MM.1S (cell line): ENCODE measurements around the gene KCNIP4.

ENCODE experiments used
- DNase-seq: peaks from one replicate; pipeline ENCODE4 v3.0.0-alpha.2; 2015
- H2AFZ ChIP-seq: fragments of 300-600 bp; sonication (generic); 2 replicates; pipeline ENCODE4 v1.6.0; 2016; ENCODE audit warnings: antibody characterized with exemption, low read length
- H3F3A ChIP-seq: fragments of 300-600 bp; sonication (generic); 2 replicates; pipeline ENCODE4 v1.6.1; 2016; ENCODE audit warnings: mild to moderate bottlenecking, antibody characterized with exemption, low read length, moderate library complexity, mixed read lengths; ENCODE audit not compliant: insufficient read depth
- H3K27ac ChIP-seq: fragments of 300-600 bp; sonication (generic); 2 replicates; pipeline ENCODE4 v1.5.1; 2016; ENCODE audit warnings: mild to moderate bottlenecking, low read length
- H3K27me3 ChIP-seq: fragments of 300-600 bp; sonication (generic); replicated peaks from 2 replicates; pipeline ENCODE4 v1.6.0; 2016; ENCODE audit warnings: low read length; ENCODE audit not compliant: insufficient read depth
- H3K36me3 ChIP-seq: fragments of 300-600 bp; sonication (generic); replicated peaks from 2 replicates; pipeline ENCODE4 v1.6.1; 2016; ENCODE audit warnings: mild to moderate bottlenecking, low read length, mixed read lengths; ENCODE audit not compliant: insufficient read depth
- H3K4me1 ChIP-seq: fragments of 300-600 bp; sonication (generic); 2 replicates; pipeline ENCODE4 v1.6.1; 2016; ENCODE audit warnings: low read length, mixed read lengths
- H3K4me2 ChIP-seq: fragments of 300-600 bp; sonication (generic); 2 replicates; pipeline ENCODE4 v1.6.0; 2016; ENCODE audit warnings: low read depth, low read length
- H3K4me3 ChIP-seq: fragments of 300-600 bp; sonication (generic); 2 replicates; pipeline ENCODE4 v1.5.1; 2016; ENCODE audit warnings: low read length, mixed read lengths
- H3K79me2 ChIP-seq: fragments of 300-600 bp; sonication (generic); 2 replicates; pipeline ENCODE4 v1.6.1; 2016; ENCODE audit warnings: mixed run types, low read length, mixed read lengths
- H3K9ac ChIP-seq: fragments of 300-600 bp; sonication (generic); 2 replicates; pipeline ENCODE4 v1.6.1; 2016; ENCODE audit warnings: low read length, mixed read lengths
- H3K9me2 ChIP-seq: fragments of 300-600 bp; sonication (generic); replicated peaks from 2 replicates; pipeline ENCODE4 v1.6.1; 2016; ENCODE audit warnings: mild to moderate bottlenecking, low read length, mixed read lengths; ENCODE audit not compliant: insufficient read depth
- H3K9me3 ChIP-seq: fragments of 300-600 bp; sonication (generic); replicated peaks from 2 replicates; pipeline ENCODE4 v1.6.1; 2016; ENCODE audit warnings: mild to moderate bottlenecking, low read length, mixed read lengths; ENCODE audit not compliant: insufficient read depth
- H4K20me1 ChIP-seq: fragments of 300-600 bp; sonication (generic); 2 replicates; pipeline ENCODE4 v1.6.1; 2016; ENCODE audit warnings: mild to moderate bottlenecking, low read length, moderate library complexity, mixed read lengths; ENCODE audit not compliant: insufficient read depth
- EZH2 ChIP-seq: fragments of 300-600 bp; sonication (generic); optimal IDR thresholded peaks from 2 replicates; pipeline ENCODE3; 2017; ENCODE audit warnings: low read depth, mild to moderate bottlenecking, antibody characterized with exemption, low read length, mixed read lengths
- EZH2phosphoT487 ChIP-seq: fragments of 300-600 bp; sonication (generic); IDR thresholded peaks from 2 replicates; pipeline ENCODE4 v1.6.1; 2018; ENCODE audit warnings: antibody characterized with exemption, low read length
- TF ChIP-seq, protein P1 (sequence below): fragments of 300-600 bp; sonication (generic); IDR thresholded peaks from 2 replicates; pipeline ENCODE4 v1.5.1; 2016; ENCODE audit warnings: antibody characterized with exemption, low read length, mixed read lengths

Gene KCNIP4

DNA sequence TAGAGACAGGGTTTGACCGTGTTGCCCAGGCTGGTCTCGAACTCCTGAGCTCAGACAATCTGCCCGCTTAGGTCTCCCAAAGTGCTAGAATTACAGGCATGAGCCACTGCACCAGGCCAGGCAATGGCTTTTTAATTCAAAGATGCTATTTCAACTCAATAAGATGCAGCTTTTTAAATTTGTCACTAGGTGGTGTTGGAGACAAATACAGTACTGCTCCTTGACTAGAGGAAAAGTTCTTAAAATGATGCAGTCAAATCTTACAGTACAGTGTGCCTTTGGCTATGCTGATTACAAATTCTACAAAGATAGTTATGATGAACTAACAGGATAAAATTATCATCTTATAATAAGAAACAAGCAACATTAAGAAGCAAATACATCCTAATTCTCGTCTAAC lies 441.1 kb downstream of the KCNIP4 start:
- Histone ChIP-seq H3K4me2 (no peak overlapping the region), H3K27ac (no peak overlapping the region), H4K20me1 (no peaks in the 10 kb centered on the region), H3K79me2 (no peaks in the 10 kb centered on the region), H3F3A (no peaks in the 10 kb centered on the region), H3K27me3 (no peaks in the 10 kb centered on the region), H3K36me3 (no peaks in the 10 kb centered on the region), H3K9ac (no peak overlapping the region), H3K4me3 (no peak overlapping the region), H3K4me1 (no peaks in the 10 kb centered on the region), H2AFZ (no peak overlapping the region), H3K9me3 (no peaks in the 10 kb centered on the region), H3K9me2 (no peaks in the 10 kb centered on the region)
- DNase-seq = peak; percentile 30
- no peak for TF ChIP-seq EZH2
- no peak for TF ChIP-seq EZH2phosphoT487
- TF ChIP-seq, protein P1, sequence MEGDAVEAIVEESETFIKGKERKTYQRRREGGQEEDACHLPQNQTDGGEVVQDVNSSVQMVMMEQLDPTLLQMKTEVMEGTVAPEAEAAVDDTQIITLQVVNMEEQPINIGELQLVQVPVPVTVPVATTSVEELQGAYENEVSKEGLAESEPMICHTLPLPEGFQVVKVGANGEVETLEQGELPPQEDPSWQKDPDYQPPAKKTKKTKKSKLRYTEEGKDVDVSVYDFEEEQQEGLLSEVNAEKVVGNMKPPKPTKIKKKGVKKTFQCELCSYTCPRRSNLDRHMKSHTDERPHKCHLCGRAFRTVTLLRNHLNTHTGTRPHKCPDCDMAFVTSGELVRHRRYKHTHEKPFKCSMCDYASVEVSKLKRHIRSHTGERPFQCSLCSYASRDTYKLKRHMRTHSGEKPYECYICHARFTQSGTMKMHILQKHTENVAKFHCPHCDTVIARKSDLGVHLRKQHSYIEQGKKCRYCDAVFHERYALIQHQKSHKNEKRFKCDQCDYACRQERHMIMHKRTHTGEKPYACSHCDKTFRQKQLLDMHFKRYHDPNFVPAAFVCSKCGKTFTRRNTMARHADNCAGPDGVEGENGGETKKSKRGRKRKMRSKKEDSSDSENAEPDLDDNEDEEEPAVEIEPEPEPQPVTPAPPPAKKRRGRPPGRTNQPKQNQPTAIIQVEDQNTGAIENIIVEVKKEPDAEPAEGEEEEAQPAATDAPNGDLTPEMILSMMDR = peak; percentile 28

DNA sequence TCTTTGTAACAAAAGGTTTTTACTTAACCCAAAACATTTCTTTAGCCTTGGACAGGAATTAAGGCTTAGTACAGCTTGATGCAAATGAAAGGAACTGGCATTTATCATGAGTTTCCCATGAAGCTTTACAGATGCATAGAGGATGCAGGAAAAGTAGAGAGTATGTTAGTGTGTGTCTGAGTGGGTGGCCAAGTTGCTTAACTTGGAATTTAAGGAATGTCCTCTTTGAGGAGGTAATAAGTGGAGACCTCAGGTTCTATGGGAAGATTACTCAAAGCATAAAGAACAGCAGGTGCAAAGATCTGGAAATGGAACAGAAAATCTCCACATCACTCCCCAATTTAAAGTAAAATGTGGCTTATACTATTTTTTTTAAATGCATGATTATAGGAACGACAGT lies 457.9 kb downstream of the KCNIP4 start:
- H3K27ac ChIP-seq = no peak overlapping the region
- H4K20me1 ChIP-seq = no peaks in the 10 kb centered on the region
- H3K9ac ChIP-seq = no peak overlapping the region
- no peaks in the 10 kb centered on the region for H3K9me3 ChIP-seq
- no peaks in the 10 kb centered on the region for H3K4me1 ChIP-seq
- no peak overlapping the region for H3K4me2 ChIP-seq
- no peaks in the 10 kb centered on the region for H3K27me3 ChIP-seq
- H3F3A ChIP-seq = no peaks in the 10 kb centered on the region
- H2AFZ ChIP-seq = no peak overlapping the region
- no peaks in the 10 kb centered on the region for H3K79me2 ChIP-seq
- no peaks in the 10 kb centered on the region for H3K9me2 ChIP-seq
- TF ChIP-seq EZH2 (no peak), EZH2phosphoT487 (no peak)
- TF ChIP-seq, protein P1 = no peak
- no peaks in the 10 kb centered on the region for H3K36me3 ChIP-seq
- no peak overlapping the region for H3K4me3 ChIP-seq
- no peak for DNase-seq

DNA sequence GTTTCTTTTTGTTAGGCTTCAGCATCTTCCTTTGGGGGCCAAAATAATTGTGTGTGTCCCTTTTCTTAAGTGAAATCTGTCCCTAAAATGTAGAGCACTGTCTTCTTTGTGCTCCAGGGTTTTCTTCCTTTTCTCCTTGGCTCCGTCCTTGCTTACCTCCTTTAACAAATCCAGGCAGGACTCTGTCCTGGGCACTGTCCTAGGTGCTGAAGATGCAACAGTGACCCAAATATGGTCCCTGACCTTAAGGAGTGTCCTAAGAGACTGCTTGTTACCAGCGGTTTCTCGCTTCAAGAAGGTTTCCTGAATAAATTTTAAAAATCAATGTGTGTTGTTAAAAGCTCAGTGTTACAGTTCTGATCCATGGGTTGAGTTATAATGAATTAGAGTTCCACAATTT lies 471.8 kb downstream of the KCNIP4 start:
- no peak for TF ChIP-seq EZH2
- TF ChIP-seq EZH2phosphoT487 = no peak
- TF ChIP-seq, protein P1 = no peak
- Histone ChIP-seq H3K36me3 (no peaks in the 10 kb centered on the region), H3K4me2 (no peak overlapping the region), H3K9me3 (no peaks in the 10 kb centered on the region), H3K4me1 (no peaks in the 10 kb centered on the region), H3K9ac (no peak overlapping the region), H3F3A (no peaks in the 10 kb centered on the region), H3K9me2 (no peaks in the 10 kb centered on the region), H4K20me1 (no peaks in the 10 kb centered on the region), H3K27ac (no peak overlapping the region), H3K27me3 (no peaks in the 10 kb centered on the region), H3K4me3 (no peak overlapping the region), H2AFZ (no peak overlapping the region), H3K79me2 (no peaks in the 10 kb centered on the region)
- DNase-seq = no peak

DNA sequence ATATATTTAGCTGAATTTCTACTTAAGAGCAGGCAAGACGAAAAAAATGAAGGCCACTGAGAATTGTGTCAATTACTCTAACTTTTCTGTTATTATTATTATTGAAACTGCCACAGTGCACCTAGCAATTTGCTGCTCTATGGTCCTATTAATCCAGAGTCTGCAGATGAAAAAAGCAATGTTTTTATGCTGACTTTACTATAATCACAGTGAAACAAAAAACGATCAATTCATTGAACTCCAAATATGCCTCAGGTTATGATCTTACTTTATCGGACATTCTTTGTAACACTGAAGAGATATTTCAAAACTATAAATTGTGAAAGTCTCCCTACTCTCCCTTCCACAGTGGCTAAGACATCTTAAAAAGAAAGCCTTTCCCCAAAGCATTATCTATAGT lies 474.4 kb downstream of the KCNIP4 start:
- no peaks in the 10 kb centered on the region for H3K79me2 ChIP-seq
- no peaks in the 10 kb centered on the region for H3K4me1 ChIP-seq
- H3K36me3 ChIP-seq = no peaks in the 10 kb centered on the region
- H3K27ac ChIP-seq = no peak overlapping the region
- no peak overlapping the region for H3K9ac ChIP-seq
- no peaks in the 10 kb centered on the region for H3K9me2 ChIP-seq
- no peaks in the 10 kb centered on the region for H3K9me3 ChIP-seq
- TF ChIP-seq, protein P1 = no peak
- TF ChIP-seq EZH2 = no peak
- TF ChIP-seq EZH2phosphoT487 = no peak
- no peak for DNase-seq
- no peak overlapping the region for H2AFZ ChIP-seq
- H3K27me3 ChIP-seq = no peaks in the 10 kb centered on the region
- no peak overlapping the region for H3K4me2 ChIP-seq
- H3K4me3 ChIP-seq = no peak overlapping the region
- H4K20me1 ChIP-seq = no peaks in the 10 kb centered on the region
- no peaks in the 10 kb centered on the region for H3F3A ChIP-seq
